Peyer's patch (tissue), 4 donors: Measurements from ENCODE around the gene RXRG.

Experiments
- POLR2A ChIP-seq, 2 donors: fragments of 450-650 bp; IDR thresholded peaks; one replicate each; pipeline ENCODE4 v1.5.1; 2017; ENCODE audit warnings: antibody characterized with exemption in 2 of 2, mild to moderate bottlenecking in 2 of 2, moderate library complexity in 2 of 2
- TF ChIP-seq, protein P1 (sequence below), 6 experiments: fragments of 450-650 bp in 4 of 6; fragments of 200-600 bp in 2 of 6; sonication (generic) in 1 of 6; IDR thresholded peaks; one replicate each; pipeline ENCODE4 v1.5.1; 2017 to 2019; ENCODE audit warnings: antibody characterized with exemption in 6 of 6, mild to moderate bottlenecking in 3 of 6, moderate library complexity in 1 of 6

- TF ChIP-seq, protein P1, sequence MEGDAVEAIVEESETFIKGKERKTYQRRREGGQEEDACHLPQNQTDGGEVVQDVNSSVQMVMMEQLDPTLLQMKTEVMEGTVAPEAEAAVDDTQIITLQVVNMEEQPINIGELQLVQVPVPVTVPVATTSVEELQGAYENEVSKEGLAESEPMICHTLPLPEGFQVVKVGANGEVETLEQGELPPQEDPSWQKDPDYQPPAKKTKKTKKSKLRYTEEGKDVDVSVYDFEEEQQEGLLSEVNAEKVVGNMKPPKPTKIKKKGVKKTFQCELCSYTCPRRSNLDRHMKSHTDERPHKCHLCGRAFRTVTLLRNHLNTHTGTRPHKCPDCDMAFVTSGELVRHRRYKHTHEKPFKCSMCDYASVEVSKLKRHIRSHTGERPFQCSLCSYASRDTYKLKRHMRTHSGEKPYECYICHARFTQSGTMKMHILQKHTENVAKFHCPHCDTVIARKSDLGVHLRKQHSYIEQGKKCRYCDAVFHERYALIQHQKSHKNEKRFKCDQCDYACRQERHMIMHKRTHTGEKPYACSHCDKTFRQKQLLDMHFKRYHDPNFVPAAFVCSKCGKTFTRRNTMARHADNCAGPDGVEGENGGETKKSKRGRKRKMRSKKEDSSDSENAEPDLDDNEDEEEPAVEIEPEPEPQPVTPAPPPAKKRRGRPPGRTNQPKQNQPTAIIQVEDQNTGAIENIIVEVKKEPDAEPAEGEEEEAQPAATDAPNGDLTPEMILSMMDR (IDR thresholded peaks at IDR 0.05): no peak
- TF ChIP-seq POLR2A (IDR thresholded peaks at IDR 0.05): no peak
These were observed 49.4 kb downstream of the RXRG start for GRCh38 chr1:165395478-165395877.
